GM21360 (cell line): Measurements from ENCODE around the gene POLDIP2.

Source experiments
- ATAC-seq: cut with Tn5 transposase; IDR thresholded peaks from one replicate; pipeline ENCODE4 v1.9.1; 2021; ENCODE audit warnings: mild to moderate bottlenecking, moderate library complexity; ENCODE audit not compliant: unreplicated experiment

POLDIP2 gene

DNA sequence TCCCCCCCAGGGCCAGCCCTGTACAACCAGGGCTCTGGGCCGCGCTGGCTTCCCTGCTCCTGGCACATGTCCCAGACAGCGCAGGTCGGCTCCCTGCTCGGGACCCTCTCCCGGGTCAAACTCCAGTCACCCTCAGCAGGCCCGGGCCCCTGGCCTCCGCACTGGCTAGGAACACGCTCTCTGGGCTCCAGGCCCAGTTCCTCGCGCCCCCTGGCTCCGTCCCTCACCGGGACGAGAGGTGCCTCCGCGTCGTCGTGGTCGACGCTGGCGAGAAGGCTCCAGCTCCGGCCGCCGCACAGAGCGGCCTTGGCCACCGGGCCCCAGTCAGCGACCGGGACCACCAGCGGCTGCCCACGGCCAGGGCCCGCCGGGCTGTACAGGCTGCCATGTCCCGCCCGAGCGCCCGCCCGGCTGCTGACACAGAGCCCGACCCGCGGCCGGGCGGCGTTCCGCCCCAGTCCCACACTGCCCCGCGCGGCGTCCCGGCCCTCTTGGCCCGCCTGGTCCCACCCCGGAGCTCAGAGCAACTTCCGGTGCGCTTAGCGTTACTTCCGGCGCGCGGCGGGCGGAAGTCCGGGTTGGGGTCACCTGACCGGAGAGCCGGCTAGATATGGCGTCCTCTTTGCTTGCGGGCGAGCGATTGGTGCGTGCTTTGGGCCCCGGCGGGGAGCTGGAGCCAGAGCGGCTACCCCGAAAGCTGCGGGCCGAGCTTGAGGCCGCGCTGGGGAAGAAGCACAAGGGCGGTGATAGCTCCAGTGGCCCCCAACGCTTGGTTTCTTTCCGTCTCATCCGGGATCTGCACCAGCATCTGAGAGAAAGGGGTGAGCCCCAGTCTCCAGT lies at the start of gene POLDIP2:
TSS of gene POLDIP2 (minus strand) at position 467 of the 840 bp plus-strand sequence. CDS start at position 388, 79 bp downstream.
- peak; percentile 82 for ATAC-seq

- ATAC-seq = no peak
Measured at GRCh38 chr17:28406473-28406814, 49.1 kb upstream of the POLDIP2 start.

DNA sequence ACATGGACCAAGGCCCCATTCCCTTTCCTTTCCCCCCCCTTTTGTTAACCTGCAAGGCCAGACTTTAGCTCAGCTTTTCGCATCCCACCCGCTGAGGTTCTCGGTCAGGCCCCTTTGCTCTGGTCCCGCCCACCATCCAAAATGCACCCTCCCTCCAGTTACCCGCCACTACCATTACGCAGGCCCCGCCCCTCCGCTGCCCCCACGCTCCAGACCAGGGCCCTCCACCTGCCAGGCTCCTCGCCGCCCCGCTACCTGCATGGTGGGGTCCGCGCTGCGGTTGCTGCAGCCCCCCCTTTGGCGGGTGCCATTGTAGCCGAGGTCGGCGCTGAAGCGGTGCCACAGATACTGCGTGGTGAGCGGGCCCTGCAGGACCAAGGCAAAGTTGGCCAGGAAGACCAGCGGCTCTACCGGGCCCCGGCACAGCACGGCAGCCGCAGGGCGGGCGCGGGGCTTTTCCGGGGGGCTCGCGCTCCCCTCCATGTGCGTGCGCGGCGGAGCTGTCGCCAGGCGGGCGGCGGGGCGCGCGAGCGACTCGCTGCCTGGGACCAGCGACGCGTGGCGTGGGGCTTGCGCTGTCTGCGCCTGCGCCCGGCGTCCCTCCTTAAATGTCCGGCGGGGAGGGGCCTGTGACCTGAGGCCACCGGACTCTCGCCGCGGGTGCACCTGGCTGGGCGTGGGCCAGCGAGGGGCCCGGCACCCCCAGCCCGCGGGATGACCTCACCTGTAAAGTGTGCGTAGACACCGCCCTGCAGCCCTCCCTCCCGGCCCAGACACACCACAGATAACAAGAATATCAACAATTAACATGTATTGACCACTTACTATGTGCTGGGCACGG lies 48.5 kb upstream of the POLDIP2 start, which contains the start of gene SLC46A1:
TSS of gene SLC46A1 (minus strand) at position 581 of the 841 bp plus-strand sequence. CDS start at position 483, 98 bp downstream.
- no peak for ATAC-seq

- no peak for ATAC-seq
Measured at GRCh38 chr17:28404812-28405570, 47.7 kb upstream of the POLDIP2 start.

GRCh38 chr17:28404461-28404811 lies 47.1 kb upstream of the POLDIP2 start:
- no peak for ATAC-seq

GRCh38 chr17:28404007-28404406 lies 46.7 kb upstream of the POLDIP2 start:
- no peak for ATAC-seq

- ATAC-seq = no peak
Measured at GRCh38 chr17:28402844-28403243, 45.5 kb upstream of the POLDIP2 start.

GRCh38 chr17:28402224-28402630 lies 44.9 kb upstream of the POLDIP2 start:
- ATAC-seq = no peak

DNA sequence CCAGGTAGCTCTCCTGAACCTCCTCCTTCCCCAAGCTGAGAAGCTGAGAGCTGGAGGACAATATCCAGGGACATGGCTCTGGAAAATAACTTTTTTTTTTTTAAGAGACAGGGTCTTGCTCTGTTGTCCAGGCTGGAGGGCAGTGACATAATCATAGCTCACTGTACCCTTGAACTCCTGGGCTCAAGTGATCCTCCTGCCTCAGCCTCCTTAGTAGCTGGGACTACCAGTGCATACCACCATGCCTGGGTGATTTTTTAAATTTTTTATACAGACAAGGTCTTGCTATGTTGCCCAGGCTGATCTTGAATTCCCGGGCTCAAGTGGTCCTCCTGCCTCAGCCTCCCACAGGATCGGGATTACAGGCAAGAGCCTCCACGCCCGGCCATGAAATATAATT lies 42.5 kb upstream of the POLDIP2 start:
- ATAC-seq = no peak

DNA sequence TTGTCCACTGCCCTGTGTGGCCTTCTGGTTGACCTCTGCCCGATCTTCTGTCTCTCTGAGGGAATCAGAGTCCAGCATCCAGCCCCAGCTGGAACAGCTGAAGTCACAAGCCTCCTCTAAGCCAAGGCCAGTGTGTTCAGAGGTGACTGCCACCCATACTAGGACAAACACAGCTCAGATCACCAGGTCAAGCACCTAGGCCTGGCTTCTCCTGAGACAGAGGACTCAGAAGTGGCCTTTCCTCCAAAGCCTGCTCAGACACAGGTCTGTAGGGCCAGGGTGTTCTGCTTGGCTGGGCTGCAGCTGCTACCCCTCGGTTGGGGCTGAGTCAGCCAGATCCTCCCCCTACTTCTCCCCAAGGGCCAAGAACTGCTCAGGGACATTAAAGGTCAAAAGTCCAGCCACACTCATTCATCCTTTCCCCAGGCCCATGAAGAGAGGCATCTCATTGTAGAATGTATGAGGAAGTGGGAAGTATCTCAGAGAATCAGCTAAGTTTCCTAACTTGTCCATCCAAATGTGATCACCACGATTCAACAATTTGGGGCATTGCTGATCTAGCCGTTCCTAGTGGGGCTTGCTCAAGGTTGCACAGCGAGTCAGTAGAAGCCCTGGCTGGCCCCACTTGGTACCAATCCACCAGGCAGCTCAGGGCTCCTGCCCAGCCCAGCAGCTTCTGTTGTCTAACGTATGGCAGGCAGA lies 41.1 kb upstream of the POLDIP2 start:
- ATAC-seq = no peak

- no peak for ATAC-seq
Measured at GRCh38 chr17:28397687-28398279, 40.5 kb upstream of the POLDIP2 start.

DNA sequence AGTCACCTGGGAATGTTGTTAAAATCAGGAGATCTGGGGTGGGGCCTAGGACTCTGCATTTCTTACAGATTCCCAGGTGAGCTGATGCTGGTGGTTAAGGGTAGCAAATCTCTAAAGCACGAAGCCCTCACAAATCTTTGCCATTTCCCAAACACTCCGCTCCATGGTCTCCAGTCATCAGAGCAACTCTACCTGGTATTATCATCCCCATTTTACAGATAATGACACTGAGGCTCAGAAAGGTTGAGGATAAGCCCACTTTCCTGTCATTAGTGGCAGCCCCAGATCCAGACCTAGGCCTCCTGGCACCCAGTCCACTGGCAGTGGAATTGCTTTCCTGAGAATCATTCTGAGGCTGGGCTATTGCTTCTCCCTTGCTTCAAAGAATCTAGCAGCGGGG lies 39.9 kb upstream of the POLDIP2 start:
- ATAC-seq = no peak

DNA sequence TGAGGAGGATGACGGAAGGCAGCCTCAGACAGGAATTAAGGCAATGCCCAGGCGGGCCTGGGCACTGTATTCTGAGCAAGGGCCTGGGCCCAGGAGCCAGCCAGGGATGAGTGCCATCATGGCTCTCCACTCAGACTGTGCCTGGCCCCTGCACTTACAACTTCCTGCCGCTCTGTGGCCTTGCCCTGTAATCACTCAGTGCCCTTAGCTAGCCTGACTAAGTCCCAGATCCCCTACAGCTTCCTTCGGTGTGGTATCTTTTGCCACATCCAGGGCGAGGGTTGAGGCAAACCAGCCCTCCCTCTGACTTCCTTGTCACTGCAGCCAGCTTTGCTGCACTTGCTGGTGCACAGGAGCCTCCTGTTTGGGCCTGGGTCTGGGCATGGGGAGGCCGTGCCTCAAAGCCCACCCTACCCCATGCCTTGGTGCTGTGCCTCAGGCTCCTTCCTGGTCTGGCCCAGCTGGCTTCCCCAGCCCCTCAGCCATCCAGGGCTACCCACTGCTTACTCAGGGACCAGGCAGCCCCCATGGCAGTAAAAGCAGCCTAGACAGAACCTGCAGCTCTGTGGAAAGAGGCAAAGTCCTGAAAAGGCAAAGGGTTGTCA lies 39.4 kb upstream of the POLDIP2 start:
- ATAC-seq = no peak

DNA sequence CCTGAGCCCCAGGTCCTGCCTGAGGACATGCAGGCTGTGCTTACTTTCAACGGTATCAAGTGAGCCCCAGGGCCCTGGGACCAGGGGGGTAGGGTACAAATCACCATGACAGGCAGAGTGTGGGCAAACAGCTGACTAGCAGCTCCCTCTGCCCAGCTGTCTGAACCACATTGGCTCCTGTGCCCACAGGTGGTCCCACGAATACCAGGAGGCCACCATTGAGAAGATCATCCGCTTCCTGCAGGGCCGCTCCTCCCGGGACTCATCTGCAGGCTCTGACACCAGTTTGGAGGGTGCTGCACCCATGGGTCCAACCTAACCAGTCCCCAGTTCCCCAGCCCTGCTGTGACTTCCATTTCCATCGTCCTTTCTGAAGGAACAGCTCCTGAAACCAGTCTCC lies 38.6 kb upstream of the POLDIP2 start:
- no peak for ATAC-seq

GRCh38 chr17:28395426-28395825 lies 38.1 kb upstream of the POLDIP2 start:
- ATAC-seq = no peak

DNA sequence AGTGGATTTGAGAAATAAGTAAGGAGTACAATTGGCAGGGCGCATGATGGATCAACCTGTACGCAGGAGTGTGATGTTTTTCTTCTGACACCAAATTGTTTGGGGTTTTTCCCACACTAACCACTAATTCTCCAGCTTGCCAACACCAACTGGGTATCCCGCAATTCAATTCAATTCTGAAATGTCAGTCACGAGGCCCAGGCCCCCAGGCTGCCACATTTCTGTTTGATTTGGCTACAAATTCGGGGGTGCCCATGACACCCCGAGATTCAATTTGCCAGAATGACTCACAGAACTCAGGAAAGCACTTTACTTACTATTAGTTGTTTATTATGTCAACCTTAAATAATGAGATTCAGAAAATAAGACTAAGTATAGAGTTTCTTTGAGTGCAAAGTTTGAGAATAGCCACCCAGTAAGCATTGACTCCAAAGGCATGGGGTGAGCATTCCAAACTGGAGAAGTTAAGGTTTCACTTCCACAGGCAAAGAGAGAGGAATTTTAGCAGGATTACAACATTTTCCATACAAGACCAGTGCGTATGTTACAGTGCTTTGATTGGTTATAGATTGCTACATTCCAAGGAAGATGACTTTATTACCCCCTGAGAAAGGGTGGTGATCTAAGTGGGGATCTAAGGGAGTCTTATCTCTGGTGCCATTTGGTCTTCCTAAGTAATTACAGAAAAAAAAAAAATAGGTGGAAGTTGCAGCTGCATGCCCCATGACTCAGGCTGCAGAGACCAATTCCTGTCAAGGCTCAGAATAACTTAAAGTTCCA lies 37.2 kb upstream of the POLDIP2 start:
- no peak for ATAC-seq

DNA sequence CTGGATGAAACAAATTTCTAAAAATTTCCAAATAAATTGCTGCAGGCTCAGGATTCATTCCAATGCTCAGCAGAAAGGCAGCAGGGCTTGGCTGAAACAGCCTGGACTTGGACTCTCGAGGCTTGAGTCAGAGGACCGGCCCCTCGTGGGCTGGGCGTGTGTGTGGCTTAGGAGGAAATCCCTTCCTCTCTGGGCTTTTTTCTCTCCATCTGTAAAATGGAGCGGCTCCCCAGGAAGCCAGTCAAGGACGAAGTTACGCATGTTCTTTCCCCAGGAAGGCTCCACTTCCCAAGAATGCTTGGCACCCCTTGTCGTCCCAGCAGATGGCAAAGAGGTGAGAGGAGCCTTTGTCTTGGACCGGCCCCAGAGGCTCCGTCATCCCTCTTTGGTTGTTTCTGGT lies 35.2 kb upstream of the POLDIP2 start:
- no peak for ATAC-seq

GRCh38 chr17:28391401-28391800 lies 34.1 kb upstream of the POLDIP2 start:
- no peak for ATAC-seq

DNA sequence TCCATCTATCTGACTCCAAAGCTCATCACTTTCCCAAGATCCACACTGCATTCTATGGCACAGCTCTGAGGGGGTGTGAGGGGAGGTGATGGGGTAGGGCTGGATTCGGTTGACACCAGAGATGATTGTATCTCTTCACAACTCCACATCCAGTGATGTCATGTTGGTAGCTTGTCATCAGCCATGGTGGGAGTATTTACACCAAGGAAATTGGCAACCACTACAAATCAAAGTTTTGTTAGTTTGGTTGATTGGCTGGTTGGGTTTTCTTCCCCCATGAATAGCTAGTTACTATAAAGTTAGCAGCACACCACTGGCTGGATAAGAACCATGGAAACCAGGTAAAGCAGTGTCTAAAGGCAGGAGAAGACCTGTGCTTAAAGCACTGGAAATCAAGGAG lies 33.7 kb upstream of the POLDIP2 start:
- no peak for ATAC-seq
